KBM-7 (cell line): Measurements from ENCODE around the gene ZCCHC24.

ENCODE experiments used
- DNase-seq: peaks from one replicate; pipeline ENCODE4 v3.0.0-alpha.2; 2015
- in situ Hi-C: fragments of 300-500 bp; cut with MboI; formaldehyde crosslinking; loops from 2 replicates; pipeline ENCODE4 v1.14.3; 2020; ENCODE audit warnings: low sequenced_read_pairs, low pct_unique_long_range_greater_than_20kb, mixed read lengths

ZCCHC24 gene

GRCh38 chr10:79393221-79393923 is 52.1 kb downstream of the ZCCHC24 start:
- in situ Hi-C loops, result loop anchor here (25.0 kb wide), 1 partner anchor 94 kb away; no protein-coding TSS in a partner anchor
- no peak for DNase-seq

GRCh38 chr10:79392506-79393176 is 52.8 kb downstream of the ZCCHC24 start:
- no peak for DNase-seq
- in situ Hi-C loops, result loop anchor here (25.0 kb wide), 1 partner anchor 95 kb away; no protein-coding TSS in a partner anchor

- in situ Hi-C loops, result loop anchor here (25.0 kb wide), 1 partner anchor 95 kb away; no protein-coding TSS in a partner anchor
- no peak for DNase-seq
Measured at GRCh38 chr10:79392020-79392398, 53.4 kb downstream of the ZCCHC24 start.

- no peak for DNase-seq
- in situ Hi-C loops, result loop anchor here (25.0 kb wide), 1 partner anchor 96 kb away; no protein-coding TSS in a partner anchor
Measured at GRCh38 chr10:79391231-79392019, 54.0 kb downstream of the ZCCHC24 start.

- in situ Hi-C loops, result loop anchor here (25.0 kb wide), 1 partner anchor 97 kb away; no protein-coding TSS in a partner anchor
- peak; percentile 92 for DNase-seq
Measured at GRCh38 chr10:79390551-79391229, 54.7 kb downstream of the ZCCHC24 start.

- in situ Hi-C loops, result loop anchor here (25.0 kb wide), 1 partner anchor 97 kb away; no protein-coding TSS in a partner anchor
Measured at GRCh38 chr10:79390057-79390456, 55.4 kb downstream of the ZCCHC24 start.

GRCh38 chr10:79387974-79388850 is 57.2 kb downstream of the ZCCHC24 start:
- no peak for DNase-seq
- in situ Hi-C loops, result loop anchor here (25.0 kb wide), 1 partner anchor 99 kb away; no protein-coding TSS in a partner anchor

More at GRCh38 chr10:79390057-79390456, 55.4 kb downstream of the ZCCHC24 start:
- no peak for DNase-seq

- DNase-seq, result no peak
- in situ Hi-C loops, result loop anchor here (25.0 kb wide), 1 partner anchor 100 kb away; no protein-coding TSS in a partner anchor
Measured at GRCh38 chr10:79387466-79387973, 57.9 kb downstream of the ZCCHC24 start.

GRCh38 chr10:79386637-79387465 is 58.6 kb downstream of the ZCCHC24 start:
- in situ Hi-C loops, result loop anchor here (25.0 kb wide), 1 partner anchor 100 kb away; no protein-coding TSS in a partner anchor
- DNase-seq, result no peak

GRCh38 chr10:79385804-79386531 is 59.5 kb downstream of the ZCCHC24 start:
- DNase-seq, result no peak
- in situ Hi-C loops, result loop anchor here (25.0 kb wide), 1 partner anchor 101 kb away; no protein-coding TSS in a partner anchor

- DNase-seq, result no peak
- in situ Hi-C loops, result loop anchor here (25.0 kb wide), 1 partner anchor 102 kb away; no protein-coding TSS in a partner anchor
Measured at GRCh38 chr10:79385392-79385795, 60.0 kb downstream of the ZCCHC24 start.

- in situ Hi-C loops, result loop anchor here (25.0 kb wide), 1 partner anchor 102 kb away; no protein-coding TSS in a partner anchor
Measured at GRCh38 chr10:79384773-79385391, 60.5 kb downstream of the ZCCHC24 start.

GRCh38 chr10:79383974-79384606 is 61.3 kb downstream of the ZCCHC24 start:
- no peak for DNase-seq
- in situ Hi-C loops, result loop anchor here (25.0 kb wide), 1 partner anchor 103 kb away; no protein-coding TSS in a partner anchor

More at GRCh38 chr10:79384773-79385391, 60.5 kb downstream of the ZCCHC24 start:
- DNase-seq, result no peak

- no peak for DNase-seq
- in situ Hi-C loops, result loop anchor here (25.0 kb wide), 1 partner anchor 105 kb away; no protein-coding TSS in a partner anchor
Measured at GRCh38 chr10:79382491-79382941, 62.9 kb downstream of the ZCCHC24 start.

GRCh38 chr10:79381804-79382221 is 63.6 kb downstream of the ZCCHC24 start:
- in situ Hi-C loops, result loop anchor here (25.0 kb wide), 1 partner anchor 105 kb away; no protein-coding TSS in a partner anchor
- no peak for DNase-seq
